ENCODE measurements around the gene PLCB3.

PLCB3 gene

GRCh38 chr11:64265176-64266160 lies 14.1 kb downstream of the PLCB3 start:
- no peak for DNase-seq (ENCODE audit: low read depth in 2 of 2)

- no peak for DNase-seq (ENCODE audit: low read depth in 2 of 2)
Measured at GRCh38 chr11:64266339-64266738, 15.0 kb downstream of the PLCB3 start.

- DNase-seq (ENCODE audit: low read depth in 2 of 2): no peak
Measured at GRCh38 chr11:64267207-64267945, 16.0 kb downstream of the PLCB3 start.

GRCh38 chr11:64268025-64268892 lies 16.9 kb downstream of the PLCB3 start:
- no peak for DNase-seq (ENCODE audit: low read depth in 2 of 2)

- DNase-seq (ENCODE audit: low read depth in 2 of 2): no peak
Measured at GRCh38 chr11:64268893-64269539, 17.7 kb downstream of the PLCB3 start.

GRCh38 chr11:64269540-64270220 lies 18.4 kb downstream of the PLCB3 start:
- peak; percentile 94 to 96 for DNase-seq (ENCODE audit: low read depth in 2 of 2)

- DNase-seq (ENCODE audit: low read depth in 2 of 2): no peak
Measured at GRCh38 chr11:64275031-64275800, 23.9 kb downstream of the PLCB3 start.

GRCh38 chr11:64275841-64276240 lies 24.5 kb downstream of the PLCB3 start:
- DNase-seq (ENCODE audit: low read depth in 2 of 2): no peak

GRCh38 chr11:64276653-64277431 lies 25.5 kb downstream of the PLCB3 start:
- DNase-seq (ENCODE audit: low read depth in 2 of 2): no peak

- DNase-seq (ENCODE audit: low read depth in 2 of 2): no peak
Measured at GRCh38 chr11:64278576-64279190, 27.4 kb downstream of the PLCB3 start.

GRCh38 chr11:64281957-64282770 lies 30.8 kb downstream of the PLCB3 start:
- no peak for DNase-seq (ENCODE audit: low read depth in 2 of 2)

GRCh38 chr11:64283092-64283491 lies 31.8 kb downstream of the PLCB3 start:
- DNase-seq (ENCODE audit: low read depth in 2 of 2): no peak

GRCh38 chr11:64284048-64284961 lies 33.0 kb downstream of the PLCB3 start, which contains the start of gene BAD:
Gene BAD, minus strand, starts transcription at chr11:64284665. Its CDS starts 297 bp downstream, at chr11:64284368.
- peak; percentile 84 to 86 for DNase-seq (ENCODE audit: low read depth in 2 of 2)

- peak; percentile 80 to 81 for DNase-seq (ENCODE audit: low read depth in 2 of 2)
Measured at GRCh38 chr11:64284962-64285884, 33.9 kb downstream of the PLCB3 start, which contains the start of gene GPR137. Gene GPR137, plus strand, starts transcription at chr11:64285848. Its CDS starts 677 bp downstream, at chr11:64286525.

All from activated CD8-positive, alpha-beta memory T cell treated with anti-CD3 and anti-CD28 coated beads for 4 hours (primary cell).